Transverse colon (tissue), 4 donors: Measurements from ENCODE around the gene TCERG1L.
"Not testable (repeated sequence)": the region's sequence is repeated elsewhere in the genome, so short reads cannot be mapped to it uniquely, and the experiment has no call there.

Experiments
- CTCF ChIP-seq, 5 experiments: fragments of 200-600 bp in 3 of 5; fragments of 450-650 bp in 2 of 5; sonication (generic) in 3 of 5; IDR thresholded peaks; 1 replicate in 2 of 5; 2 replicates in 3 of 5; pipeline ENCODE4 v1.5.1; 2016 to 2017; ENCODE audit warnings: antibody characterized with exemption in 5 of 5, inconsistent platforms in 3 of 5, mild to moderate bottlenecking in 2 of 5, moderate library complexity in 1 of 5
- EP300 ChIP-seq: sonication (generic); formaldehyde crosslinking; IDR thresholded peaks from one replicate; pipeline ENCODE4 v1.6.1; 2017; ENCODE audit warnings: antibody characterized with exemption, low read depth
- POLR2A ChIP-seq: fragments of 450-650 bp; IDR thresholded peaks from one replicate; pipeline ENCODE4 v1.6.1; 2016; ENCODE audit warnings: antibody characterized with exemption, mild to moderate bottlenecking, moderate library complexity
- POLR2AphosphoS5 ChIP-seq, 3 donors: sonication (generic); formaldehyde crosslinking; IDR thresholded peaks; one replicate each; pipeline ENCODE4 v1.6.1; 2016; ENCODE audit warnings: antibody characterized with exemption in 3 of 3

GRCh38 chr10:131152456-131152855 is 159.1 kb downstream of the TCERG1L start:
- TF ChIP-seq CTCF (IDR thresholded peaks at IDR 0.05); POLR2A; POLR2AphosphoS5 (IDR thresholded peaks at IDR 0.05); EP300: not testable (repeated sequence)
